ENCODE measurements around the gene RAB6D.
"Not testable (repeated sequence)": the region's sequence is repeated elsewhere in the genome, so short reads cannot be mapped to it uniquely, and the experiment has no call there.

Gene RAB6D

DNA sequence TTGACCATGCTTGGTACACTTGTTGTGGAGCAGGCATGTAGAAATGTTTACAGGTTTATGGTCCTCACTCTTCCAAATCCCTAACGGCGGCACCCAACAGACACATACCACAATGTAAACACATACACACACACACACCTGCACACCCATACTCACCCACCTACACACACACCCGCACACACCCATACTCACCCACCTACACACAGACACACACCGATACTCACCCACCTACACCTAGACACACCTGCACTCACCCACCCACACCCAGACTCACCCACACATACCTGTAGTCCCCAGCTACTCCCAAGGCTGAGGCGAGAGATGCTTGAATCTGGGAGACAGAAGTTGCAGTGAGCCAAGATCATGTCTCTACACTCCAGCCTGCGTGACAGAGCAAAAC lies 1.5 kb upstream of the RAB6D start:
- DNase-seq, result no peak

GRCh38 chr2:131363213-131363612 lies 755 bp downstream of the RAB6D start:
- DNase-seq, result not testable (repeated sequence)

DNA sequence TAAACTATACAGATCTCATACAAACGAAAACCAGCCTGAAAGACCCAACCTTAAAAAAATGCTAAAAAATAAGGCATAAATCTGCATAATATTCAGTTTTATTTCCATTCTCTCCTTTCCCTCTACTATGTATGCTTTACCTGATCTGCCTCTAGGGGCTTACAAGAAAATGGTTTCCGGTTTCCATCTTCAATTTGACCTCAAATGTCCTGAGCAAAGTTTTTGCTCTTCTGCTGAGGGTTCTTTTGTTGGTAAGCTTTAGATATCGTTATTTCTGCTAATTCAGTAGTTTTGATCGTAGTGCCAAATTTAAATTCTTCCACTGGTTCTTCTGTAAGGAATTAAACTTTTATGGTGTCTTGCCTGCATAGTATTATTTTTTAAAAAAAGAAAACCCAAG lies 2.2 kb downstream of the RAB6D start:
- DNase-seq, result not testable (repeated sequence)

GRCh38 chr2:131353167-131353697 lies 10.7 kb downstream of the RAB6D start:
- not testable (repeated sequence) for DNase-seq

DNA sequence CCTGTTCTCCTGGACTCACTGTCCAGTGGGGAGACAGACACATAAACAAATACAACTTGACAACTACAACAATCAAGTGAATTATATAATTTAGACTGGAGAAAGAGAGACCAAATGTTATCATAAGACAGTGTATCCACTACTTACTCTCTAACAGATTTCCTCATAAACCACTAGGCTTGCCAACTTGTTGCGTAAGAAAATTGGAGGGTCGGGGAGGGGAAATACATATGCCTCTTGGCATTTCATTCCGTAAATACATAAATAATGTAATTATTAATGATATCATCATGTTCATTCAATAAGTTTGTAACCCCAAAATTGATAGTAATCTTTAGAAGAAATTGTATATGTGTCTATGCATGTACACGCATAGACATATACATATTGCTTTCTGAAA lies 14.9 kb downstream of the RAB6D start:
- DNase-seq, result no peak

DNA sequence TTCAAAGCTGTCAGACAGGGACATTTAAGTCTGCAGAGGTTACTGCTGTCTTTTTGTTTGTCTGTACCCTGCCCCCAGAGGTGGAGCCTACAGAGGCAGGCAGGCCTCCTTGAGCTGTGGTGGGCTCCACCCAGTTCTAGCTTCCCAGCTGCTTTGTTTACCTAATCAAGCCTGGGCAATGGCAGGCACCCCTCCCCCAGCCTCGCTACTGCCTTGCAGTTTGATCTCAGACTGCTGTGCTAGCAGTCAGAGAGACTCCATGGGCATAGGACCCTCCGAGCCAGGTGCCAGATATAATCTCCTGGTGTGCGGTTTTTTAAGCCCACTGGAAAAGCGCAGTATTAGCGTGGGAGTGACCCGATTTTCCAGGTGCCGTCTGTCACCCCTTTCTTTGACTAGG lies 16.9 kb downstream of the RAB6D start:
- DNase-seq, result not testable (repeated sequence)

DNA sequence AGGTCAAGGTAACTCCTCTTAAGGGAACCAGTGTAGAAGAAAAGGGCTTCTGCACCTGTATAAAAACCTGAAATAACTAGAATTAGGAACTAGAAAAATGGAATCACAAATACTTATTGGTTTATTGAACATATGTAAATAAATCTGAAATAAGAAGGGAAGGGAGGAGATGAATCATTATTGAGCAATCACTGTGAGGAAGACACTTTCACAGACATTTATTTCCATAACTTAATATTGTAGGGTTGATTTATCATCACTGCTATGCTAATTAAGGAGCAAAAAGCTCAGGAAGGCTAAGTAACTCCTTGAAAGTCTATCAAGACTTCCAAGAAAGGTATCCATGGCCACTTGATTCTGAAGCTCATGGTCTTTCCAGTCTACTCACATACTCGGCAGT lies 24.7 kb downstream of the RAB6D start:
- not testable (repeated sequence) for DNase-seq

GRCh38 chr2:131335319-131335718 lies 28.6 kb downstream of the RAB6D start:
- not testable (repeated sequence) for DNase-seq

DNA sequence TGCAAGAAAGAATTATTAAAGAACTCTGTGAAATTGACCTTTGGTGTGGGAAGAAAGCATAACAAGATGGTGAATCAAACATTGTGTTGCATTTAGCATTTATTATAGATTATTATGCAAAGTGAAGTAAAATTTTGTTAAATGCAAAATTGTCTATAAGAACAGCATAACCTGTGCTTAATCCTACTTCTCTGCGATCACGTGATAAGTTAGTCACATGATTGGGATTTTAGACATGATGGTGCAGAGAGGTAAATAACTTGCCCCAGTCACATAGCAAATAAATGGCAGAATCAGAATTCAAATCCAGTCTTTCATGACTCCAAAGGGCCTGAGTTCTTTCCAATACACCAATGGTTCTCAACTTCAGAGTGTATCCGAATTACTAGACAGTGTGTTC lies 31.3 kb downstream of the RAB6D start:
- not testable (repeated sequence) for DNase-seq

DNA sequence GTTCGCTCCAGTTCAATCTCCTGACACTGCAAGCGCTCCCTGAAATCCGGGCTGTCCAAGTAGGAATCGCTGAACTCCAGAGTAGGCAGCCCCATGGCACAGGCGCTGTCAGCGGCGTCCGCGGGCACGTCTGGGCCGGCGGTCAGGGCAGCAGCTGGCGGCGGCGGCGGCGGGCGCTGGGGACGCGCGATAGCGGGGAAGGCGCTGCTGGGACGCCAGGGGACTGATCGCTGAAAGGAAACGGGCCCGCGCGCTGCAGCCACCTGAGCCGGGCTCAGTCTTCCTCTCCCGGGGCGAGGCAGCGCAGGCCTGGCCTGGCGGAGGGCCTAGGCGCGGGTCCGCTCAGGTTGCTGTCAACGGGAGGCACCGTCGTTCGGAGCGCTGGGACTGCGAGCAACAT lies 33.0 kb downstream of the RAB6D start:
- DNase-seq, result not testable (repeated sequence)

DNA sequence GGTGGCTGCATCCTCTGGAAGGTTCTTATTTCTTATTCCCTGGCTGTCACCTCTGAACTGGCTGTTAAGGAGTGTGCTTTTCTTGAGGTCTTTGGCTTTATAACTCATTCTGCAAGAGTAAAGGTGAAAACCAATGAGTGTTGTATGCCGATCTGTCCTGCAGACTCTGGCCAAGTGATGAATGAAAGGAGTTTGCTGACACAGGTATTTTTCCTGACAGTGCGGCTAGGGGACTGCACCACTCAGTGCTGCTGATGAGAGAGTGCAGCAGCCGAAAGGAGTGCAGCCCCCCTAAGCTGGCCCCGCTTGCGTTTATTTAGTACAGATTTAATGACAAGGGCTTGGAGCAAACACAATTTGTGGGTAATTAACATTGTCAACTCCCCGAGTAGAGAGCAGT lies 41.8 kb downstream of the RAB6D start:
- DNase-seq, result no peak

DNA sequence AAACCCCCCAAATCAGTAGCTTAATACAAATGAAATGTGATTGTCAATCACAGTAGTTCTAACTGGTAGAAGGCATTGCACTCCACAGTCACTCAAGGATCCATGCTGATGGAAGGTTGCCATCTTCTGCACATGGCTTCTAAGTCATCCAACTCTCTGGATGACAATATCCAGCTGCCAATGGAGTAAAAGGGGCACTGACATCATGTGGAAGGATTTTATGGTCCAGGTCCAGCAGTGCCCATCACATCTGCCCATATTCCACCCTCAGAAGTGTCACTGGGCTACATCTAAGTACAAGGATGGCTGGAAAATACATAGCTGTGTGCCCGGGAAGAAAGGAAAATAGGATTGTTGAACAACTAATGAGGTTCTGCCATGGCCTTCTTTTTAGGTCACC lies 42.6 kb downstream of the RAB6D start:
- not testable (repeated sequence) for DNase-seq

- DNase-seq, result not testable (repeated sequence)
Measured at GRCh38 chr2:131311001-131311400, 53.0 kb downstream of the RAB6D start.
